Neural progenitor cell (in vitro differentiated cells): ENCODE data around the gene SLC36A1.

ENCODE experiments used
- EZH2 ChIP-seq: fragments of 200-600 bp; sonication (generic); IDR thresholded peaks from 2 replicates; pipeline ENCODE4 v1.6.1; 2017; ENCODE audit warnings: antibody characterized with exemption, mild to moderate bottlenecking, moderate library complexity
- EZH2phosphoT487 ChIP-seq: fragments of 200-600 bp; sonication (generic); IDR thresholded peaks from 2 replicates; pipeline ENCODE4 v1.6.1; 2017; ENCODE audit warnings: antibody characterized with exemption
- TF ChIP-seq, protein P1 (sequence below): fragments of 200-600 bp; sonication (generic); IDR thresholded peaks from 2 replicates; pipeline ENCODE4 v1.5.1; 2017; ENCODE audit warnings: antibody characterized with exemption, mild to moderate bottlenecking

GRCh38 chr5:151450605-151451004 lies 3.2 kb downstream of the SLC36A1 start:
- no peak for TF ChIP-seq EZH2phosphoT487
- TF ChIP-seq, protein P1, sequence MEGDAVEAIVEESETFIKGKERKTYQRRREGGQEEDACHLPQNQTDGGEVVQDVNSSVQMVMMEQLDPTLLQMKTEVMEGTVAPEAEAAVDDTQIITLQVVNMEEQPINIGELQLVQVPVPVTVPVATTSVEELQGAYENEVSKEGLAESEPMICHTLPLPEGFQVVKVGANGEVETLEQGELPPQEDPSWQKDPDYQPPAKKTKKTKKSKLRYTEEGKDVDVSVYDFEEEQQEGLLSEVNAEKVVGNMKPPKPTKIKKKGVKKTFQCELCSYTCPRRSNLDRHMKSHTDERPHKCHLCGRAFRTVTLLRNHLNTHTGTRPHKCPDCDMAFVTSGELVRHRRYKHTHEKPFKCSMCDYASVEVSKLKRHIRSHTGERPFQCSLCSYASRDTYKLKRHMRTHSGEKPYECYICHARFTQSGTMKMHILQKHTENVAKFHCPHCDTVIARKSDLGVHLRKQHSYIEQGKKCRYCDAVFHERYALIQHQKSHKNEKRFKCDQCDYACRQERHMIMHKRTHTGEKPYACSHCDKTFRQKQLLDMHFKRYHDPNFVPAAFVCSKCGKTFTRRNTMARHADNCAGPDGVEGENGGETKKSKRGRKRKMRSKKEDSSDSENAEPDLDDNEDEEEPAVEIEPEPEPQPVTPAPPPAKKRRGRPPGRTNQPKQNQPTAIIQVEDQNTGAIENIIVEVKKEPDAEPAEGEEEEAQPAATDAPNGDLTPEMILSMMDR: no peak
- TF ChIP-seq EZH2: no peak
